ENCODE results near the gene SLC12A7. TPM values are rescaled to one million over a fixed set of nuclear protein-coding genes. Genes with fewer than 3 reads are reported as not detected.

Gene SLC12A7
- total RNA-seq, 2 experiments from 2014 or later, result 10.1 to 10.8 TPM

DNA sequence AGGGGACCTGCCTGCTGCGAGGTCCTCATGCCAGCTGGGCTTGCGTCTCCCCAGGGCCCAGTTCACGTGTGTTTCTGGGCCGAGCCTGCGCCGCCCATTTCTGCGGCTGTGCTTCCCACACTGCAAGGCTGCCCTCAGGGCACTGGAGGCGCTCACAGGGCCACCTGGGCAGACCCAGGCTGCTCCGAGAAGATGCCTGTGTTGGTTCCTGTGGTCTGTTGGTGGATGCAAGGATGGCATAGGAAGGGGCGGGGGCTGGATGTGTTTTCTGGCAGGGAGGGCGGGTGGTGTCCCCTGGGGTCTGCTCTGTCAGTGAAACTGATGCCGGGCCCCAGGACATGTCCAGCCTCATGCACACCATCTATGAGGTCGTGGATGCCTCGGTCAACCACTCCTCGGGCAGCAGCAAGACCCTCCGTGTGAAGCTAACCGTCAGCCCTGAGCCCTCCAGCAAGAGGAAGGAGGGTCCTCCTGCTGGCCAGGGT lies 77.4 kb downstream of the SLC12A7 start:
- Mint-ChIP-seq H3K4me3 (no peak overlapping the region), H3K27ac (no peak overlapping the region), H3K9me3 (no peaks in the 10 kb centered on the region), H3K4me1 (ENCODE audit: low read depth) (no peaks in the 10 kb centered on the region), H3K27me3 (peaks cover 5% of the 10 kb centered on the region), H3K36me3 (no peaks in the 10 kb centered on the region)
- ChIA-PET CTCF (no interaction called here), POLR2A (no interaction called here)
- intact Hi-C loops (cut with micrococcal nuclease), result no loop called here
- DNase-seq, result no peak

- H3K9me3 Mint-ChIP-seq, result no peaks in the 10 kb centered on the region
- CTCF ChIA-PET, result no interaction called here
- intact Hi-C loops (cut with micrococcal nuclease), result no loop called here
- POLR2A ChIA-PET, result no interaction called here
- H3K36me3 Mint-ChIP-seq, result no peaks in the 10 kb centered on the region
- no peaks in the 10 kb centered on the region for H3K4me1 Mint-ChIP-seq (ENCODE audit: low read depth)
- peaks cover 5% of the 10 kb centered on the region for H3K27me3 Mint-ChIP-seq
- no peak overlapping the region for H3K27ac Mint-ChIP-seq
- H3K4me3 Mint-ChIP-seq, result no peak overlapping the region
- DNase-seq, result no peak
These were observed 78.0 kb downstream of the SLC12A7 start for GRCh38 chr5:1033606-1034420.

DNA sequence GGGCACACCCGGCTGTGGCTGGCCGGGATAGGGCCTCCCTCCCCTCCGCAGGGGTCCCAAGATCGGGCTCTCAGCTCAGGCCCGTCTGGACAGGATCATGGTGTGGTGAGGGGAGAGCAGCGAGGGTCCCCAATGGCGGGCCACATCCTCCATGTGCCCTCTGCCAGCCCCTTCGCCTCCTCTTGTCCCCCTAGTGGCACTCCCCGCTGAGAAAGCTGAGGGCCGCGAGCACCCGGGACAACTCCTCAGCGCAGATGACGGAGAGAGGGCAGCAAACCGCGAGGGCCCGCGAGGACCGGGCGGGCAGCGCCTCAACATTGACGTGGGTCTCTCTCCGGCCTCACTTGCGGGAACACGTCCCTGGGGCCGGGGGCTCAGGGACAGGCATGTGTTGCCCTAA lies 78.7 kb downstream of the SLC12A7 start:
- Mint-ChIP-seq H3K9me3 (no peaks in the 10 kb centered on the region), H3K27me3 (peaks cover 5% of the 10 kb centered on the region), H3K4me3 (no peak overlapping the region), H3K4me1 (ENCODE audit: low read depth) (no peaks in the 10 kb centered on the region), H3K36me3 (no peaks in the 10 kb centered on the region), H3K27ac (no peak overlapping the region)
- ChIA-PET POLR2A (no interaction called here), CTCF (no interaction called here)
- no peak for DNase-seq
- intact Hi-C loops (cut with micrococcal nuclease), result no loop called here

DNA sequence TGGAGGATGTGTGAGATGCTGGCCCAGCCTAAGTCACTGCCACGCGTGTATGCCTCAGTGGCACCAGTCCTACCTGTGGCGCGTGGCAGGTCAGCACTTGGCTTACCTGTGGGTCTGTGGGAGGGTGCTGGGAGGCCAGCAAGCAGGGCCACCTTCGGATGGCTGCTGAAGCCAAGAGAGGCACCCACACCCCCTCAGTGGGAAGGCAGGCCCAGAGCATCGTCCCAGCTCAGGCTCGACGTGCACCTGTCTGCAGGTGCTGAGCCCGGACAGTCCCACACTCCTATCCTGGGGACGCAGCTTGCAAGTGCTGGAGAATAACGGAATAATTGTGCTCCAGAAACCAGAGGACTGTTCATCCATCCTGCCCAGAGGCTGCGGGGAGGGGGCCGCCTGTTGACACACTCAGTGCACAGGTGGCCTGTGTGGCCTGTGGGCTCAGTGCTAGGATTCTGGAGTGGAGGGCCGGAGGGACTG lies 79.3 kb downstream of the SLC12A7 start:
- no peaks in the 10 kb centered on the region for H3K9me3 Mint-ChIP-seq
- ChIA-PET POLR2A (no interaction called here), CTCF (no interaction called here)
- H3K4me3 Mint-ChIP-seq, result no peak overlapping the region
- no peaks in the 10 kb centered on the region for H3K4me1 Mint-ChIP-seq (ENCODE audit: low read depth)
- H3K27ac Mint-ChIP-seq, result no peak overlapping the region
- no peak for DNase-seq
- intact Hi-C loops (cut with micrococcal nuclease), result no loop called here
- no peaks in the 10 kb centered on the region for H3K36me3 Mint-ChIP-seq
- peaks cover 5% of the 10 kb centered on the region for H3K27me3 Mint-ChIP-seq

DNA sequence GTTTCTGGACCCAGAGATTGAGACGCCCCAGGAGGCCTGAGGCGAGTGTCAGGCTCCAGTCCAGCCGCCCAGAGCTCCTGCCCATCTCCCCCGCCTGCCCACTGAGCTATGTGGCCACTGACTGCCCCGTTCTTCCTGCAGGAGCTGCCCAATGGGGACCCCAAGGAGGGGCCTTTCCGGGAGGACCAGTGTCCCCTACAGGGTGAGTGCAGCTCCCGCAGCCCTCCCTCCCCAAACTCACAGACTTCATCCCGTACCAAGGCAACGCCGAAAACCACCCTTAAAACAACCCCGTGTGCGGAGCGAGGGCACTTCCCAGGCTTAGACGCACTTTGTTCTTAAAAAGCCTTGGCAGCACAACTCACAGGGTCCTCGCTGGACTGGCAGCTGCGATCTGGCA lies 79.9 kb downstream of the SLC12A7 start:
- Mint-ChIP-seq H3K4me1 (ENCODE audit: low read depth) (no peaks in the 10 kb centered on the region), H3K9me3 (no peaks in the 10 kb centered on the region), H3K4me3 (no peak overlapping the region), H3K27me3 (peaks cover 5% of the 10 kb centered on the region), H3K27ac (no peak overlapping the region), H3K36me3 (no peaks in the 10 kb centered on the region)
- CTCF ChIA-PET, result no interaction called here
- no peak for DNase-seq
- POLR2A ChIA-PET, result no interaction called here
- intact Hi-C loops (cut with micrococcal nuclease), result no loop called here

DNA sequence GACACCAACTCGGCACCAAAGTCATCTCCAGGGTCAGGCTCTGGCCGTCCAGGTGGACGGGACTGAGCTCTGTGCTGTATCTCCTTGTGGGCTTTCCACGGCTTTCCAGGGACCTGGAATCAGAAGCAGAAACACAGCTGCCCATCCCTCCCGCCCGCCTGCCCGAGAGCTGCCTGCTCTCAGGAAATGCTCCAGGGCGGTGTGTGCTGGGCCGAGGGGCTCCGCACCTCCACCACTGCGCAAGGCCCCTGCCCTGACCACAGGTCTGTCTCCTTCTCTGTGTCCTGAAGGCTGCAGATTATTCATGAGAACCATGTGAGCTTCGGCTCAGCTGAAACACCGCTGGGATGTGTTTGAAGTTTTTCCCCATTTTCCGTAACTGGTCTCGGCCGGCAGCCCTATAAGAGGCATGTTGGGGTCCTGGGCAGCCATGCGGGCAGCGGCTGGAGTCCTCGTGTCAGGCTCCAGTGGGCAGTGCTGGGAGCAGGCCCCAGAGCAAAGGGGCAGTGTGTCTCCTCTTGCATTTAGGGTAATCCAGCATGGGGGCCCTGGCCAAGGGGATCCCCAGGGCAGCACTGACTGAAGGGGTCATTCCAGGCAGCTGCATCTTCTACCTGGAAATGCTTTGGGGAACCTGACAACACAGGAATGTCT lies 80.4 kb downstream of the SLC12A7 start:
- CTCF ChIA-PET, result no interaction called here

DNA sequence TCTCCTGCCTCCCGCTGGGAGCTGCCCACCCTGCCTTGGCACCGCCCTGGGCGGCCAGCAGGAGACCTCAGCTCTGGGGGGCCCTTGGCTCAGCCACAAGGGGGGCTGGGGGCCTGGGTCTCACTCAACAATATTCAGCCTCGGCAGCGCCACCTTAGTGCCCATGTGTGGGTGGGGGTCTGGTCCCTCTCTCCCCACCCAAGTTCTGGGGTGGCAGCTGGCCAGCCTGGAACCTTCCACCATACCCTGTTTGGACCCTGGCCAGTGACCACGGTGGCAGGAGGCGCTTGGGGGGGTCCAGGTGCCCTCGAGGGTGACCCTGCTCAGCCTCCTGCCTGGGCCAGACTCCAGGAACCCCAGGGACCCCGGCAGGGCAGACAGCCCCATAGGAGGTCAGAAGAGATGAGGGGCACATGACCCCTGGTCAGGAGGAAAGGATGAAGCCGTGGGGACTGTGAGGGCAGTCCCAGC lies 81.0 kb downstream of the SLC12A7 start:
- Mint-ChIP-seq H3K9me3 (no peaks in the 10 kb centered on the region), H3K4me1 (ENCODE audit: low read depth) (no peaks in the 10 kb centered on the region), H3K27ac (no peak overlapping the region), H3K4me3 (no peak overlapping the region), H3K27me3 (peaks cover 5% of the 10 kb centered on the region), H3K36me3 (no peaks in the 10 kb centered on the region)
- CTCF ChIA-PET, result no interaction called here
- POLR2A ChIA-PET, result no interaction called here
- intact Hi-C loops (cut with micrococcal nuclease), result no loop called here
- no peak for DNase-seq

More for the DNA sequence above, 80.4 kb downstream of the SLC12A7 start:
- Mint-ChIP-seq H3K27ac (no peak overlapping the region), H3K4me1 (ENCODE audit: low read depth) (no peaks in the 10 kb centered on the region), H3K9me3 (no peaks in the 10 kb centered on the region), H3K27me3 (peaks cover 5% of the 10 kb centered on the region), H3K36me3 (no peaks in the 10 kb centered on the region), H3K4me3 (no peak overlapping the region)
- POLR2A ChIA-PET, result no interaction called here
- DNase-seq, result no peak
- intact Hi-C loops (cut with micrococcal nuclease), result no loop called here

DNA sequence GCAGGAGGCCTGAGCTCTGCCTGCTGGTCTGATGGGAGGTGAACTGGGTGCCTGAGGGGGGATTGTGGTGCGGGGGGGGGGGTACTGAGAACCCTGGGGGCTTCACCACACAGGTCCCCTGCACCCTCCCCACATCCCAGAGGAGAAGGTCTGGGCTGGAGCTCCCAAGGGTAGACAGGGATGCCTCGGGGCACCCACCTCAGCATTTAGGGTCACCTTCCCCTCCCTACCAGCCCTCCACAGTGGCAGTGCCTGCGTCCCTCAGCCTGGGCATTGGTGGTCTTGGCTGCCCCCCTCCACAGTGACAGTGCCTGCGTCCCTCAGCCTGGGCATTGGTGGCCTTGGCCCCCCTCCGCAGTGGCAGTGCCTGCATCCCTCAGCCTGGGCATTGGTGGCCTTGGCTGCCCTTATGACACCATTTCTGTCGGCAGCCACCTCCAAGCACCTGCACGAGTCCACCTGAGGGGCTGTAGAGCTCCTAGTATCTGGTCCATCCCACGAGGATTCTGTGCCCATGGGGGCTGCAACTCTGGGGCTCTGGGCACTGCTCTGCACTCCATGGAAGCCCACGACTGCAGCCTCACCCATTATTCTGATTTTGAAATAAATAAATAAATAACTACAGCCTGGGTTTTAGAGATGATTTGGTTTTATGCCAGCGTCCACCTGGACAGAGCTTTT lies 81.8 kb downstream of the SLC12A7 start:
- intact Hi-C loops (cut with micrococcal nuclease), result no loop called here
- no peaks in the 10 kb centered on the region for H3K36me3 Mint-ChIP-seq
- H3K27me3 Mint-ChIP-seq, result peaks cover 5% of the 10 kb centered on the region
- no peak overlapping the region for H3K27ac Mint-ChIP-seq
- H3K4me1 Mint-ChIP-seq (ENCODE audit: low read depth), result no peaks in the 10 kb centered on the region
- POLR2A ChIA-PET, result no interaction called here
- no peak overlapping the region for H3K4me3 Mint-ChIP-seq
- no peak for DNase-seq
- CTCF ChIA-PET, result no interaction called here
- H3K9me3 Mint-ChIP-seq, result no peaks in the 10 kb centered on the region

GRCh38 chr5:1029282-1029944 lies 82.5 kb downstream of the SLC12A7 start:
- Mint-ChIP-seq H3K36me3 (no peaks in the 10 kb centered on the region), H3K27ac (no peak overlapping the region), H3K4me1 (ENCODE audit: low read depth) (no peaks in the 10 kb centered on the region), H3K4me3 (no peak overlapping the region), H3K27me3 (peaks cover 5% of the 10 kb centered on the region), H3K9me3 (no peaks in the 10 kb centered on the region)
- intact Hi-C loops (cut with micrococcal nuclease), result no loop called here
- CTCF ChIA-PET, result no interaction called here
- POLR2A ChIA-PET, result no interaction called here
- DNase-seq, result no peak

DNA sequence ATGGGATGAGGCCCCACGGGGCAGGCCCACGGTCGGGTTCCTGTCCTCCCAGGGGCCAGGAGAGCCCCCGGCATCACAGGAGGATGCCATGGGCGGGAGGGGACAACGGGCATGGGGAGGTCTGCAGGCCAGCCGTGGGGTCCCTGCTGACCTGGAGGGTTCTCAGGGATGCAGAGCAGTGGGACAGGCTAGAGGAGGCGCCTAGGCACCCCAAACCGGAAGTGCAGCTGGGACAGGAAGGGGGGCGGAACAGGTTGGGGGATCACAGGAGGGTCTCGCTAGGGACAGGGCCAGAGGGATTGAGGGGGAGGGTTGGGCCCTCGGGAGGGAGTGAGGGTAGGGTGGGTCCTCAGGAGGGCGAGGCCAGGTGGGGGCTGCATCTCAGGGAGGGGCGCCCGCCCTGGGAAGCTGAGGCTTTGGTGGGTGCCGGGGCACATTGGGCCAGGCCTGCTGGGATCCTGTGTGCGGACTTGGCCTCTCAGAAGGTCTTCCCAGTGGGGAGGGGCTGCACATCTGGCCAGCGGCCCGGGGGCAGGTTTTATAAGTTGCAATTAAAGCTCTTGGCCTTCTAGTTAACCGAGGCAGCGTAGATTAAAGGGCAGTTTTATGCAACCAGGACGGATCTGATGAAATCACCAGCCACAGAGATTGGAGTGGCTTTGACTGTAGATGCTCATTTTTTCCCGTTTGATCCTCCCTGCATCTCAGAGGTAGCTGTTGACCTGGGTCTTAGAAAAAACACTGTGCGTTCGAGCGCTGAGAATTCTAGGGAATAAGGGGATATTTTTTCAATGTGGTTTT lies 83.2 kb downstream of the SLC12A7 start:
- Mint-ChIP-seq H3K4me1 (ENCODE audit: low read depth) (no peaks in the 10 kb centered on the region), H3K9me3 (no peaks in the 10 kb centered on the region), H3K27me3 (peaks cover 2% of the 10 kb centered on the region), H3K4me3 (no peak overlapping the region), H3K27ac (no peak overlapping the region), H3K36me3 (no peaks in the 10 kb centered on the region)
- CTCF ChIA-PET, result no interaction called here
- intact Hi-C loops (cut with micrococcal nuclease), result no loop called here
- no peak for DNase-seq
- POLR2A ChIA-PET, result no interaction called here

DNA sequence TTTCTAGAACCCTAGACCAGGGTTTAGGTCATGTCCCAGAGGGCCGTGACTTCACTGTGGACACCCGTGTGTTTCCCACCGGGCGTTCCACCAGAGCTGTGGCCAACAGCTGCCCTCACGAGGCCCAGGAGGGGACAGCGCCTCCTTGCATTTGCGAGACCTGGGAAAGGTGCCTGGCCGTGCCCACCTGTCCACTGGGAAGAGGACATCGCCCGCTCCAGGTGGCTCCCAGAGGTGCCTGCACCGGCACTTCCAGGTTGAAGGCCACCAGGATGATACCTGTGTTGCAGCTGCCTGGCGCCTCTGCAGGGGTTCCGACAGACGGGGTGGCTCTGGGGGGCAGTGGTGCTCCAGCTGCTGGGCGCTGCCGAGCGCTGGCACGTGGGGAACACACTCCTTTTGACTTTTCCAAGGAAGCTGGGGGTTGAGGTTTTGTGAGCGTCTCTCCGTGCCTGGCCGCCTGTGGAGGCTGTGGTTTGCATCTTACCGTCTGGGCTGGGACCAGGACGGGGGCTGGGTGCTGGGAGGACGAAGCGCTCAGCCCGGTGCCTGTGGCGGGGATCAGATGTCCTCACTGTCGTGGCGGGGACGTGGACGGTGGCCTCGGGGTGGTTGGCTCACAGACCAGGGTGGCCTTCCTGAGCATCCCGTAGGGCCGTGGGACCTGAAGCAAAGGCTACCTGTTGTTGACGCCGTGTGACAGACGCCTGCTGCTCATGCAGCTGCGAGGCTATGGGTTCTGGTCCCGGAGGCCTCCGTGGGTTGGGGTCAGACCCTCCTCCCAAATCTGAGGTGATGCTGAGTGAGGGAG lies 84.0 kb downstream of the SLC12A7 start:
- no peaks in the 10 kb centered on the region for H3K4me1 Mint-ChIP-seq (ENCODE audit: low read depth)
- intact Hi-C loops (cut with micrococcal nuclease), result no loop called here

More for the DNA sequence above, 84.0 kb downstream of the SLC12A7 start:
- H3K4me3 Mint-ChIP-seq, result no peak overlapping the region
- DNase-seq, result no peak
- no peaks in the 10 kb centered on the region for H3K9me3 Mint-ChIP-seq
- POLR2A ChIA-PET, result no interaction called here
- H3K27me3 Mint-ChIP-seq, result peaks cover 2% of the 10 kb centered on the region
- CTCF ChIA-PET, result no interaction called here
- no peaks in the 10 kb centered on the region for H3K36me3 Mint-ChIP-seq
- no peak overlapping the region for H3K27ac Mint-ChIP-seq

All from activated CD4-positive, alpha-beta memory T cell treated with anti-CD3 and anti-CD28 coated beads for 36 hours (primary cell).